Astrocyte (in vitro differentiated cells and primary cell): ENCODE results near the gene NPPA.

Experiments used
- CTCF ChIP-seq: IDR thresholded peaks from 2 replicates; pipeline ENCODE4 v1.5.1; 2011; ENCODE audit warnings: low read depth, mild to moderate bottlenecking, inconsistent platforms, low read length, moderate library complexity; ENCODE audit not compliant: insufficient read depth
- EZH2 ChIP-seq: IDR thresholded peaks from 2 replicates; pipeline ENCODE4 v1.6.1; 2012; ENCODE audit warnings: mild to moderate bottlenecking, low read length, inconsistent platforms; ENCODE audit not compliant: insufficient read depth

GRCh38 chr1:11837767-11838348 is 9.7 kb downstream of the NPPA start:
- TF ChIP-seq CTCF (no peak), EZH2 (no peak)
